Smooth muscle cell (in vitro differentiated cells): ENCODE data around the gene LGSN. TPM values are rescaled to one million over a fixed set of nuclear protein-coding genes. Genes with fewer than 3 reads are reported as not detected.

ENCODE experiments used
- DNase-seq: peaks from one replicate; lab custom pipeline; 2025; ENCODE audit not compliant: unreplicated experiment; lab: John Stamatoyannopoulos, UW
- H2AFZ ChIP-seq: fragments of 200-600 bp; sonication (generic); 2 replicates; pipeline ENCODE4 v1.6.0; 2016; ENCODE audit warnings: antibody characterized with exemption, low read depth, mild to moderate bottlenecking
- H3F3A ChIP-seq: fragments of 200-600 bp; sonication (generic); 2 replicates; pipeline ENCODE4 v1.6.0; 2017; ENCODE audit warnings: antibody characterized with exemption, low read depth
- H3K27ac ChIP-seq: fragments of 200-600 bp; sonication (generic); 2 replicates; pipeline ENCODE4 v1.5.1; 2016; ENCODE audit warnings: low read depth, mild to moderate bottlenecking
- H3K27me3 ChIP-seq: fragments of 200-600 bp; sonication (generic); 2 replicates; pipeline ENCODE4 v1.6.1; 2016; ENCODE audit warnings: low read depth, mild to moderate bottlenecking
- H3K36me3 ChIP-seq: fragments of 200-600 bp; sonication (generic); 2 replicates; pipeline ENCODE4 v1.5.1; 2016; ENCODE audit warnings: low read depth
- H3K4me1 ChIP-seq: fragments of 200-600 bp; sonication (generic); 2 replicates; pipeline ENCODE4 v1.5.1; 2016; ENCODE audit warnings: low read depth
- H3K4me2 ChIP-seq: fragments of 200-600 bp; sonication (generic); 2 replicates; pipeline ENCODE4 v1.6.0; 2016; ENCODE audit warnings: mild to moderate bottlenecking
- H3K4me3 ChIP-seq: fragments of 200-600 bp; sonication (generic); 2 replicates; pipeline ENCODE4 v1.5.1; 2016; ENCODE audit warnings: mild to moderate bottlenecking
- H3K79me2 ChIP-seq: fragments of 200-600 bp; sonication (generic); 2 replicates; pipeline ENCODE4 v1.6.0; 2016; ENCODE audit warnings: low read depth, mild to moderate bottlenecking
- H3K9ac ChIP-seq: fragments of 200-600 bp; sonication (generic); 2 replicates; pipeline ENCODE4 v1.6.0; 2016; ENCODE audit warnings: low read depth
- H3K9me3 ChIP-seq: fragments of 200-600 bp; sonication (generic); replicated peaks from 2 replicates; pipeline ENCODE4 v1.5.1; 2016; ENCODE audit warnings: low read depth
- H4K20me1 ChIP-seq: fragments of 200-600 bp; sonication (generic); 2 replicates; pipeline ENCODE4 v1.6.0; 2016; ENCODE audit warnings: low read depth
- CTCF ChIP-seq: fragments of 200-600 bp; sonication (generic); IDR thresholded peaks from 2 replicates; pipeline ENCODE4 v1.5.1; 2017; ENCODE audit warnings: borderline replicate concordance, mild to moderate bottlenecking, antibody characterized with exemption; ENCODE audit not compliant: insufficient read depth, poor library complexity, severe bottlenecking
- WGBS: methylation state at CpG from one replicate; pipeline ENCODE4 v1.1.7; 2016; ENCODE audit warnings: low lambda C conversion rate; 5-methylcytosine and 5-hydroxymethylcytosine counted together
- polyA plus RNA-seq: library from polyadenylated mRNA; unstranded; fragments of >200 nt; fragmentation: Nextera tagmentation; extraction: Ambion mirVana; gene quantifications from 2 replicates; pipeline ENCODE4 v1.2.1, GENCODE V29; 2016
- total RNA-seq: library from RNA; depleted of rRNA; stranded (reverse); fragments of >200 nt; gene quantifications from 2 replicates; pipeline ENCODE4 v1.2.3, GENCODE V29; 2014

The LGSN gene
- total and polyA plus RNA-seq, 2 experiments from 2014 or later, result not detected

GRCh38 chr6:63321821-63322220 is 2.0 kb upstream of the LGSN start:
- Histone ChIP-seq H3K9me3 (no peaks in the 10 kb centered on the region), H3K4me3 (no peak overlapping the region), H3K4me1 (no peaks in the 10 kb centered on the region), H3K79me2 (no peaks in the 10 kb centered on the region), H2AFZ (no peak overlapping the region), H3K4me2 (no peak overlapping the region), H3K27me3 (no peaks in the 10 kb centered on the region), H3F3A (no peaks in the 10 kb centered on the region), H3K9ac (no peak overlapping the region), H4K20me1 (no peaks in the 10 kb centered on the region), H3K27ac (no peak overlapping the region), H3K36me3 (no peaks in the 10 kb centered on the region)
- 95% methylated on average over 1 of the region's 1 CpG for WGBS
- no peak for TF ChIP-seq CTCF
- DNase-seq, result no peak

- Histone ChIP-seq H4K20me1 (no peaks in the 10 kb centered on the region), H3K27me3 (no peaks in the 10 kb centered on the region), H3F3A (no peaks in the 10 kb centered on the region), H3K4me3 (no peak overlapping the region), H3K27ac (no peak overlapping the region), H3K9me3 (no peaks in the 10 kb centered on the region), H3K9ac (no peak overlapping the region), H2AFZ (no peak overlapping the region), H3K4me2 (no peak overlapping the region), H3K4me1 (no peaks in the 10 kb centered on the region), H3K36me3 (no peaks in the 10 kb centered on the region), H3K79me2 (no peaks in the 10 kb centered on the region)
- TF ChIP-seq CTCF, result no peak
- no peak for DNase-seq
- 63% methylated on average over 1 of the region's 1 CpG for WGBS
These were observed 2.1 kb downstream of the LGSN start for GRCh38 chr6:63317641-63318040.

GRCh38 chr6:63316113-63316512 is 3.7 kb downstream of the LGSN start:
- Histone ChIP-seq H3K9me3 (no peaks in the 10 kb centered on the region), H3K4me3 (no peak overlapping the region), H3K36me3 (no peaks in the 10 kb centered on the region), H4K20me1 (no peaks in the 10 kb centered on the region), H3K9ac (no peak overlapping the region), H3K4me2 (no peak overlapping the region), H3K27ac (no peak overlapping the region), H3F3A (no peaks in the 10 kb centered on the region), H3K79me2 (no peaks in the 10 kb centered on the region), H2AFZ (no peak overlapping the region), H3K4me1 (no peaks in the 10 kb centered on the region), H3K27me3 (no peaks in the 10 kb centered on the region)
- no peak for DNase-seq
- TF ChIP-seq CTCF, result no peak
- 90% methylated on average over 3 of the region's 3 CpGs for WGBS

GRCh38 chr6:63313111-63313510 is 6.7 kb downstream of the LGSN start:
- H3K79me2 ChIP-seq, result no peaks in the 10 kb centered on the region
- H3F3A ChIP-seq, result no peaks in the 10 kb centered on the region

More at GRCh38 chr6:63313111-63313510, 6.7 kb downstream of the LGSN start:
- Histone ChIP-seq H3K4me3 (no peak overlapping the region), H3K27ac (no peak overlapping the region), H3K27me3 (no peaks in the 10 kb centered on the region), H3K4me1 (no peaks in the 10 kb centered on the region), H3K36me3 (no peaks in the 10 kb centered on the region), H3K9me3 (no peaks in the 10 kb centered on the region), H4K20me1 (no peaks in the 10 kb centered on the region), H3K4me2 (no peak overlapping the region), H3K9ac (no peak overlapping the region), H2AFZ (no peak overlapping the region)
- TF ChIP-seq CTCF, result no peak
- 95% methylated on average over 2 of the region's 2 CpGs for WGBS
- no peak for DNase-seq
